C4-2B (cell line): Measurements from ENCODE around the gene CS.

Source experiments
- CTCF ChIP-seq: fragments of 450-650 bp; conservative IDR thresholded peaks from 2 replicates; pipeline ENCODE4 v1.5.1; 2017; ENCODE audit warnings: mild to moderate bottlenecking
- ZFX ChIP-seq: fragments of 450-650 bp; IDR thresholded peaks from 2 replicates; pipeline ENCODE4 v1.6.1; 2017

- TF ChIP-seq CTCF: no peak
- no peak for TF ChIP-seq ZFX
Measured at GRCh38 chr12:56293795-56294194, 6.3 kb downstream of the CS start.
